GM21723 (cell line): ENCODE measurements around the gene MRPS17.

ENCODE experiments used
- ATAC-seq: cut with Tn5 transposase; IDR thresholded peaks from one replicate; pipeline ENCODE4 v1.9.1; 2021; ENCODE audit warnings: mild to moderate bottlenecking, moderate library complexity; ENCODE audit not compliant: unreplicated experiment

Gene MRPS17

DNA sequence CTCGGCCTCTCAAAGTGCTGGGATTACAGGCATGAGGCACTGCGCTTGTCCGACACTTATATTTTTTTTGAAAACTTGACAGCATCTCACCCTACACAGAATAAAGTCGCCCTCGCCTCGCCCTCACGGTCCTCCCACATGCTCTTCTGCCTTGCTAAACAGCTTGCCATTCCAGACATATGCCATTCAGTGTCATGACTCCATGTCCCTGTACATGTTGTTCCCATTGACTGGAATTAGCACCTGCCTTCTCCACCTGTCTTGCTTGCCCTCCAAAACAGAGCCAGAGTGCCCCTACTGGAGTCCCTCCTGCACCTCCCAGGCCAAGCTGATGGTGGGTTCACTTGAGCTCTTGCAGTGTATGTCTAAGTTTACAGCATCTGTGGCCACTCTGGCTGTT, 18.9 kb downstream of the MRPS17 start:
- ATAC-seq: no peak

DNA sequence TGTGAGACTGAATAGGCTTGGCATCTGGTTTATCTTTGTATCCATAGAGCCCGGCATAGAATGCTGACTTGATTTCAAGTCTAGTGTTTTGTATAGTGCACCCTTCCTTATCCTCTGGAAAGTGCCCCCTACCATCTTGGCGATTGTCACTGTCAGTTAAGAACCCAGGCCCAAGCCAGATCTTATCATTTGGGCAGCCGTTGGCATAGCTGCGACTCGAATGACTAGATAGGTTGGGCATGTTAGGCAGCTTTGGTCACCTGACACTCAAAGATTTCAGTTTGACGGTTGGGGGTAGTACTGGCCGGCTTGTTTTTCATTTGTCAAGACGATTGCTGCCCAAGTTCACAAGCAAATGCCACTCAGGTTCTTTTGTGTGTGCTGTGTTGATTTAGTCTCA, 19.3 kb downstream of the MRPS17 start:
- no peak for ATAC-seq

DNA sequence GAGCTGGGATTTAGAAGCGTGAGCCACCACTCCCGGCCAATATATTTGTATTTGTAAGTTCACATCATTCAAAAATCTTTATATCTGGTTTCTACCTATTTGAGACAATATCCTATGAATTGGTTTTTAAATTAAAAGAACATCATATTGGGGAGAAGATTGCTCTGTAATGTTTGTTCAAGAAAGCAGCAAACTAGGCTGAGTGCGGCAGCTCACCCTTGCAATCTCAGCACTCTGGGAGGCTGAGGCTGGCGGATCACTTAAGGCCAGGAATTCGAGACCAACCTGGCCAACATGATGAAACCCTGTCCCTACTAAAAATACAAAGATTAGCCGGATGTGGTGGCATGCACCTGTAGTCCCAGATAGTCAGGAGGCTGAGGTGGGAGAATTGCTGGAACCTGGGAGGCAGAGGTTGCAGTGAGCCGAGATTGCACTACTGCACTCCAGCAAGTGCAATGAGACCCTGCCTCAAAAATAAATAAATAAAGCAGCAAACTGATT, 22.1 kb downstream of the MRPS17 start:
- no peak for ATAC-seq

DNA sequence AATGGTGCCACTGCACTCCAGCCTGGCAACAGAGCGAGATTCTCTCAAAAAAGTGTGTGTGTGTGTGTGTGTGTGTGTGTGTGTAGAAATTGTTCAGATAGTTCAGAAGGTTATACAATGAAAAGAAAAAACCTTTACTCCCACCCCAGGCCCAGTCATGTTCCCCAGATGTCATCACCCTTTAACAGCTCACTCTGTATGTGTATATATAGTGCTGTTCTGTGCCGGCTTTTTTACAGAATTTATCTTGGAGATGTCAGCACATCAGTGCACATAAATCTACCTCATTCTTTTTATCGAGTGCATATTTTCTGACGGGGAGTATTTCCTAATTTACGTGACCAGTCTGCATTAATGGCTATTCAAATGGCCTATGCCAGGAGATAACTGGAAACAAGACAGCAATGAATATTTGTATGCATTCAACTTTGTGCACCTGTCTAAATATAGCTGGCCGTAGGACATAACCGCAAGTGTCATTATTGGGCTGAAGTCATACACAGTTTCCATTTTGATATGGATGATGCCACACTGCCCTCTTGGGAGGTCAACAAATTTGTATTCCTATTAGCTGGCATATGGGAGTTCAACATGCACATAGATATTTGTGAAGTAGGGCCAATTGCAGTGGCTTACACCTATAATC, 24.4 kb downstream of the MRPS17 start:
- ATAC-seq: no peak

DNA sequence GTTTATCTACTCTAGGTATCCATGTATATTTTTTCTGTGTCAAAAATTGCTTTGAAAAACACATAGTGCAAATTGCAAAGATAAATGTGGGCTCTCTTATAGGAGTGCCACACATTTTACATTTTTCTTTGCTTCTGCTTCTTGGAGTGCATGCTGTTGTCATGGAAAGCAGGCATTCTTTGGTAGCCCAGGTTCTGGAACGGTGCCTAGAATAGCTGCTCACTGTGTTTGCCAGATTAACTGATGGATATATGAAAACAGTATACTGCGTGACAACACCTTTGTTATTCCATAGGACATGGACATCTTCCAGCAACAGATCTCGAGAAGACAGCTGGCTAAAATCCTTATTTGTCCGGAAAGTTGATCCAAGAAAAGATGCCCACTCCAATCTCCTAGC, 26.2 kb downstream of the MRPS17 start:
- no peak for ATAC-seq

DNA sequence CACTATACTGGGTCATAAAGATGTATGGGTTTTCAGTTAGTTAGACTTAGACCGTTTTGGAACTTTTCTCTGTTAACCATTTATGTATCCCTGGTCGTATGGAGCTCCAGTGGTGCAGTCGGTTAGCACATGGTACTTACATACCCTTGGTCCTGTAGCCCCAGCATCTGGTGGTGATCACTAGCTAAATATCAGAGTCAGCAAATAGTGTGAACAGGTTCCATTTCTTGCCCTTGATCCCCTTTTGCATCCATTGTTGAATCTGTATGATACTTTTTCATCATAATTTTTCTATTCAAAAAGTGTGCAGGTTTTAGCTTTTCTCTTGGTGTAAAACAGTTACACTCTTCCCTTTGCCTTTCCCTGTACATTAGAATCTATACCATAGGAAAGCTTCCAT, 28.6 kb downstream of the MRPS17 start:
- ATAC-seq: no peak

DNA sequence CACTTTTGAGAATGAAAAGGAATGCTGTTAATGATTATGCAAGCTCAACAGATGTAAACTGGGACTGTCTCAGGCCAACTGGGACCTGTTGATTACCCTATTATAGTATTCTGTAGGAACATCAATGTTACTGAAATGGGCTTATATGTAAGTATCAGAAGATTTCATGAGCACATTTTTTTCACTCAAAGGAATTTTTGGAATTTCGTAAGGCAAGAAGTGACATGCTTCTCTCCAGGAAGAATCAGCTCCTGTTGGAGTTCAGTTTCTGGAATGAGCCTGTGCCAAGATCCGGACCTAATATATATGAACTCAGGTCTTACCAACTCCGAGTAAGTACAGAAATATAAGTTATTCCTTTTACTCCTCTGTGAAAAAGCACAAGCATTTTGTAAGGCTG, 31.9 kb downstream of the MRPS17 start:
- no peak for ATAC-seq

DNA sequence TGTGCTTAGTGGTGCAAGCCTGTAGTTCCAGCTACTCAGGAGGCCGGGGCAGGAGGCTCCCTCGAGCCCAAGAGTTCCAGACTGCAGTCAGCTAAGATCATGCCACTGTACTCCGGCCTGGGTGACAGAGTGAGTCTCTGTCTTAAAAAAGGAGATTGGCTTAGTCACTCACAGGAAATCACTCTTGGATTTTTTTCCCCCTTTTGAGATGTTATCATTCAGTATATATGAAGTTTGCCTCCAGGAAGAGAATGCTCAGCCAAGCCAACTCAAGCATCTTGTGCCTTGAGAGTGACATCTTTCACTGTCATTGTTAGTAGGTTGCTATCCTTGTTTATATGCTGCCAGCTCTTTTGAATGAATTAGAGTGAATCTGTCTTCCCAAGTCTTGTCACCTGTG, 40.7 kb downstream of the MRPS17 start:
- ATAC-seq: no peak

DNA sequence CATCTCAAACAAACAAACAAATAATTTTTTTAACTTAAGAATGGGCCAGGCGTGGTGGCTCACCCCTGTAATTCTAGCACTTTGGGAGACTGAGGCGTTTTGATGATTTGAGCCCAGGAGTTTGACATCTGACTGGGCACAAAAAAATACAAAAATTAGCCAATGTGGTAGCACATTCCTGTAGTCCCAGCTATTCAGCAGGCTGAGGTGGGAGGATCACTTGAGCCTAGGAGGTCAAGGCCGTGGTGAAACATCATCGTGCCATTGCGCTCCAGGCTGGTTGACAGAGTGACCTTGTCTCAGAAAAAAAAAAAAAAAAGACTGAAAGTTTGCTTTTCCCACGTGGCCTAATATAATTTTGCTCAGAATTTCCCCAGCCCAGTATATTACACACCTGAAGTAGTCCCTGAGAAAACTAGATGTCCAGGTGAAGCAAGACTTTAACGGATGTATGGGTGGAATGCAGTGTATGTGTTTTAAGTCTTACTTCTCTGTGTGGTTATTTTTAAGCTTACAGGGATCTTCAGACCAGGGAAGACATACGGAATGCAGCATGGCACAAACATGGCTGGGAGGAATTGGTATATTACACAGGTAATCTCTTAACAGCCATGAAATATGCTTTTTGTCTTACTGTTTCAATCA, 45.3 kb downstream of the MRPS17 start:
- ATAC-seq: no peak

DNA sequence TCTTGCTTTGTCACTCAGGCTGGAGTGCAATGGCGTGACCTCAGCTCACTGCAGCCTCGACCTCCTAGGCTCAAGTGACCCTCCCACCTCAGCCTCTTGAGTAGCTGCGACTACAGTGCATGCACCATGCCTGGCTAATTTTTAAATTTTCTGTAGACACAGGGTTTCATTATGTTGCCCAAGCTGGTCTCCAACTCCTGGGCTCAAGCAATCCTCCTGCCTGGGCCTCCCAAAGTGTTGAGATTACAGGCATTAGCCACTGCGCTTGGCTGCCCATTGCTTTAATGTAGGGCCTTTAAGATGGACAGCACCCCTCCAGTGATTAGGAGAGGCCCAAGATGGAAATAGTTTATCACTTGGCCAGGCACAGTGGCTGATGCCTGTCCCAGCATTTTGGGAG, 52.1 kb downstream of the MRPS17 start:
- no peak for ATAC-seq
